Liver (tissue), 9 donors: ENCODE data around the gene BNIP1. TPM values are rescaled to one million over a fixed set of nuclear protein-coding genes. Genes with fewer than 3 reads are reported as not detected.

ENCODE experiments used
- DNase-seq: peaks from one replicate; pipeline ENCODE4 v3.0.0-alpha.2; 2017; ENCODE audit warnings: low spot score
- H3K27ac ChIP-seq, 2 donors: one replicate each; pipeline ENCODE4 v1.7.0; 2013; ENCODE audit warnings: inconsistent platforms in 2 of 2, low read length in 2 of 2, control low read depth in 1 of 2, low read depth in 1 of 2, mild to moderate bottlenecking in 1 of 2
- H3K27me3 ChIP-seq, 4 donors: one replicate each; pipeline versions ENCODE4 v1.6.1 to v1.7.0; 2013; ENCODE audit warnings: low read length in 3 of 4, inconsistent platforms in 1 of 4, mild to moderate bottlenecking in 1 of 4, moderate library complexity in 1 of 4; ENCODE audit not compliant: control insufficient read depth in 4 of 4, insufficient read depth in 4 of 4
- H3K36me3 ChIP-seq, 4 donors: one replicate each; pipeline versions ENCODE4 v1.6.1 to v1.7.0; 2013; ENCODE audit warnings: low read length in 3 of 4, mild to moderate bottlenecking in 3 of 4, low read depth in 1 of 4, moderate library complexity in 1 of 4; ENCODE audit not compliant: control insufficient read depth in 4 of 4, insufficient read depth in 3 of 4
- H3K4me1 ChIP-seq, 4 donors: one replicate each; pipeline versions ENCODE4 v1.6.1 to v1.7.0; 2013; ENCODE audit warnings: low read length in 3 of 4, mild to moderate bottlenecking in 3 of 4, moderate library complexity in 1 of 4; ENCODE audit not compliant: control insufficient read depth in 4 of 4, insufficient read depth in 4 of 4
- H3K4me3 ChIP-seq, 3 donors: one replicate each; pipeline versions ENCODE4 v1.6.1 to v1.7.0; 2013; ENCODE audit warnings: low read length in 3 of 3, control low read depth in 1 of 3, low read depth in 1 of 3, mild to moderate bottlenecking in 1 of 3
- H3K9ac ChIP-seq, 2 donors: one replicate each; pipeline ENCODE4 v1.7.0; 2013; ENCODE audit warnings: low read length in 2 of 2, mild to moderate bottlenecking in 2 of 2, moderate library complexity in 2 of 2, control low read depth in 1 of 2, low read depth in 1 of 2
- H3K9me3 ChIP-seq, 4 donors: one replicate each; pipeline versions ENCODE4 v1.6.1 to v1.7.0; 2013; ENCODE audit warnings: low read length in 3 of 4; ENCODE audit not compliant: control insufficient read depth in 4 of 4
- ATF3 ChIP-seq: IDR thresholded peaks from 2 replicates; pipeline ENCODE4 v1.6.1; 2016; ENCODE audit warnings: antibody characterized with exemption
- EGR1 ChIP-seq, 2 donors: IDR thresholded peaks; 2 replicates each; pipeline ENCODE4 v1.6.1; 2016 to 2018; ENCODE audit warnings: antibody characterized with exemption in 2 of 2, low read depth in 2 of 2
- FOXA2 ChIP-seq: IDR thresholded peaks from 2 replicates; pipeline ENCODE4 v1.6.1; 2016; ENCODE audit warnings: antibody characterized with exemption
- GABPA ChIP-seq, 2 donors: IDR thresholded peaks in 1 of 2; conservative IDR thresholded peaks in 1 of 2; 2 replicates each; pipeline ENCODE4 v1.6.1; 2016; ENCODE audit warnings: antibody characterized with exemption in 2 of 2, mild to moderate bottlenecking in 1 of 2, moderate library complexity in 1 of 2
- HNF4A ChIP-seq, 2 donors: conservative IDR thresholded peaks; 2 replicates each; pipeline ENCODE4 v1.6.1; 2016; ENCODE audit warnings: antibody characterized with exemption in 2 of 2, mild to moderate bottlenecking in 2 of 2
- NR2F2 ChIP-seq: IDR thresholded peaks from 2 replicates; pipeline ENCODE4 v1.6.1; 2016; ENCODE audit warnings: antibody characterized with exemption
- RAD21 ChIP-seq, 2 donors: IDR thresholded peaks; 2 replicates each; pipeline ENCODE4 v1.6.1; 2016; ENCODE audit warnings: antibody characterized with exemption in 2 of 2, mild to moderate bottlenecking in 2 of 2
- REST ChIP-seq: IDR thresholded peaks from 2 replicates; pipeline ENCODE4 v1.6.1; 2016; ENCODE audit warnings: antibody characterized with exemption, mild to moderate bottlenecking
- RXRA ChIP-seq, 2 donors: IDR thresholded peaks; 2 replicates each; pipeline ENCODE4 v1.6.1; 2017 to 2018; ENCODE audit warnings: antibody characterized with exemption in 2 of 2, mild to moderate bottlenecking in 1 of 2
- TAF1 ChIP-seq: conservative IDR thresholded peaks from 2 replicates; pipeline ENCODE4 v1.6.1; 2016; ENCODE audit warnings: antibody characterized with exemption, mild to moderate bottlenecking
- YY1 ChIP-seq: IDR thresholded peaks from 2 replicates; pipeline ENCODE4 v1.6.1; 2016; ENCODE audit warnings: antibody characterized with exemption, mild to moderate bottlenecking
- ZBTB33 ChIP-seq: IDR thresholded peaks from 2 replicates; pipeline ENCODE4 v1.6.1; 2016; ENCODE audit warnings: antibody characterized with exemption
- WGBS: extraction: QIAGEN DNeasy Blood & Tissue Kit; methylation state at CpG from one replicate; pipeline ENCODE4 v1.1.7; 2013; 5-methylcytosine and 5-hydroxymethylcytosine counted together
- polyA plus RNA-seq, 2 donors: library from polyadenylated mRNA; stranded (reverse) in 1 of 2; unstranded in 1 of 2; fragments of 200-250 nt in 1 of 2; fragments of >200 nt in 1 of 2; fragmentation: Nextera tagmentation in 1 of 2; extraction: Ambion mirVana in 1 of 2; gene quantifications; one replicate each; pipeline versions ENCODE4 v1.2.1 to v1.2.3, GENCODE V29; 2013 to 2015
- total RNA-seq, 2 donors: library from RNA; depleted of rRNA; stranded (reverse); fragments of >200 nt; gene quantifications; one replicate each; pipeline ENCODE4 v1.2.3, GENCODE V29; 2014
- TF ChIP-seq, protein P1 (sequence below): IDR thresholded peaks from 2 replicates; pipeline ENCODE4 v1.6.1; 2016; ENCODE audit warnings: antibody characterized with exemption
- TF ChIP-seq, protein P2 (sequence below): fragments of 150-350 bp; IDR thresholded peaks from 2 replicates; pipeline ENCODE4 v1.5.1; 2017; ENCODE audit warnings: improper control_type of control experiment, low read depth, low read length; ENCODE audit not compliant: missing input control
- donor health status: healthy.
- donor health status: healthy.
- donor health status: healthy.
- donor health status: healthy.
- donor health status: healthy.

Gene BNIP1
- total and polyA plus RNA-seq, 4 donors, result 4.8 to 6.9 (median 5.3) TPM

GRCh38 chr5:173178369-173178910 is 34.1 kb downstream of the BNIP1 start:
- no peak for TF ChIP-seq REST
- TF ChIP-seq HNF4A (conservative IDR thresholded peaks at IDR 0.05), result no peak
- TF ChIP-seq, protein P1, sequence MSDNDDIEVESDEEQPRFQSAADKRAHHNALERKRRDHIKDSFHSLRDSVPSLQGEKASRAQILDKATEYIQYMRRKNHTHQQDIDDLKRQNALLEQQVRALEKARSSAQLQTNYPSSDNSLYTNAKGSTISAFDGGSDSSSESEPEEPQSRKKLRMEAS, result no peak
- TF ChIP-seq RAD21 (IDR thresholded peaks at IDR 0.05), result no peak
- TF ChIP-seq GABPA (IDR thresholded peaks at IDR 0.05 in 1 of 2, conservative IDR thresholded peaks at IDR 0.05 in 1 of 2), result no peak
- no peak for TF ChIP-seq EGR1 (IDR thresholded peaks at IDR 0.05; ENCODE audit: low read depth in 2 of 2)
- TF ChIP-seq, protein P2, sequence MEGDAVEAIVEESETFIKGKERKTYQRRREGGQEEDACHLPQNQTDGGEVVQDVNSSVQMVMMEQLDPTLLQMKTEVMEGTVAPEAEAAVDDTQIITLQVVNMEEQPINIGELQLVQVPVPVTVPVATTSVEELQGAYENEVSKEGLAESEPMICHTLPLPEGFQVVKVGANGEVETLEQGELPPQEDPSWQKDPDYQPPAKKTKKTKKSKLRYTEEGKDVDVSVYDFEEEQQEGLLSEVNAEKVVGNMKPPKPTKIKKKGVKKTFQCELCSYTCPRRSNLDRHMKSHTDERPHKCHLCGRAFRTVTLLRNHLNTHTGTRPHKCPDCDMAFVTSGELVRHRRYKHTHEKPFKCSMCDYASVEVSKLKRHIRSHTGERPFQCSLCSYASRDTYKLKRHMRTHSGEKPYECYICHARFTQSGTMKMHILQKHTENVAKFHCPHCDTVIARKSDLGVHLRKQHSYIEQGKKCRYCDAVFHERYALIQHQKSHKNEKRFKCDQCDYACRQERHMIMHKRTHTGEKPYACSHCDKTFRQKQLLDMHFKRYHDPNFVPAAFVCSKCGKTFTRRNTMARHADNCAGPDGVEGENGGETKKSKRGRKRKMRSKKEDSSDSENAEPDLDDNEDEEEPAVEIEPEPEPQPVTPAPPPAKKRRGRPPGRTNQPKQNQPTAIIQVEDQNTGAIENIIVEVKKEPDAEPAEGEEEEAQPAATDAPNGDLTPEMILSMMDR, result no peak
- no peak for TF ChIP-seq ATF3
- no peak for TF ChIP-seq TAF1
- no peak for TF ChIP-seq ZBTB33
- TF ChIP-seq RXRA (IDR thresholded peaks at IDR 0.05), result no peak
- no peak for TF ChIP-seq YY1
- TF ChIP-seq NR2F2, result no peak
- no peak overlapping the region for H3K4me3 ChIP-seq
- no peak for DNase-seq
- no peak overlapping the region for H3K9ac ChIP-seq
- no peaks in the 10 kb centered on the region for H3K4me1 ChIP-seq
- H3K9me3 ChIP-seq, result peaks cover 0 to 3% (median 0%) of the 10 kb centered on the region in 4 donors
- WGBS, result 86% methylated on average over 12 of the region's 12 CpGs
- H3K36me3 ChIP-seq, result no peaks in the 10 kb centered on the region
- H3K27ac ChIP-seq, result no peak overlapping the region
- no peaks in the 10 kb centered on the region for H3K27me3 ChIP-seq

DNA sequence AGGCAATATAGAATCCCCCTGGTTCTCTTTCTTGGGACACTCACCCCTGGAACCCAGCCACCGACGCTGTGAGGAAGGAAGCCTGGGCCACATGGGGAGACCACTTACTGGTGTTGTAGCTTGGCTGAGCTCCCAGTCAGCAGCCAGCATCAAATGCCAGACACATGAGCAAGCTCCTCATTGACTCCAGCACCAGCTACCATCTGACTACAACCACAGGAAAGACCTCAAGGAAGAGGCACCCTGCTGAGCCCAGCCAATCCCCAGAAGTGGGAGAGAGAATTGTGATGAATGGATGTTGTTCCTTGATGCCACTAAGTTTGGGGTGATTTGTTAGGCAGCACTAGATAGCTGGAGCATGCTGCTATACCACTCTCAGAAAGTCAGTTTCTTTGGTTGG is 36.0 kb downstream of the BNIP1 start:
- WGBS, result 88% methylated on average over 2 of the region's 2 CpGs
- no peaks in the 10 kb centered on the region for H3K27me3 ChIP-seq
- no peaks in the 10 kb centered on the region for H3K4me1 ChIP-seq
- no peak overlapping the region for H3K9ac ChIP-seq
- no peak overlapping the region for H3K4me3 ChIP-seq
- H3K9me3 ChIP-seq, result peaks cover 0 to 3% (median 0%) of the 10 kb centered on the region in 4 donors
- no peaks in the 10 kb centered on the region for H3K36me3 ChIP-seq
- no peak for DNase-seq
- H3K27ac ChIP-seq, result no peak overlapping the region
- TF ChIP-seq REST (no peak), RAD21 (IDR thresholded peaks at IDR 0.05) (no peak), GABPA (IDR thresholded peaks at IDR 0.05 in 1 of 2, conservative IDR thresholded peaks at IDR 0.05 in 1 of 2) (no peak), ZBTB33 (no peak), FOXA2 (no peak)
- TF ChIP-seq, protein P1, result no peak
